HG02852 (cell line): Measurements from ENCODE around the gene FRK.
A peak's percentile ranks its signal among the peaks of the same experiment; 100 is the strongest.
"Not testable (repeated sequence)": the region's sequence is repeated elsewhere in the genome, so short reads cannot be mapped to it uniquely, and the experiment has no call there.

Source experiments
- ATAC-seq: cut with Tn5 transposase; IDR thresholded peaks from one replicate; pipeline ENCODE4 v1.9.1; 2021; ENCODE audit warnings: mild to moderate bottlenecking, moderate library complexity; ENCODE audit not compliant: unreplicated experiment

Gene FRK

GRCh38 chr6:116078522-116078921 lies 17.8 kb upstream of the FRK start:
- no peak for ATAC-seq

- ATAC-seq: no peak
These were observed 14.2 kb upstream of the FRK start for GRCh38 chr6:116074732-116075390.

GRCh38 chr6:116073765-116074440 lies 13.2 kb upstream of the FRK start:
- no peak for ATAC-seq

- ATAC-seq: no peak
These were observed 11.7 kb upstream of the FRK start for GRCh38 chr6:116072368-116072767.

GRCh38 chr6:116070616-116071389 lies 10.1 kb upstream of the FRK start:
- ATAC-seq: no peak

- ATAC-seq: no peak
These were observed 9.4 kb upstream of the FRK start for GRCh38 chr6:116070101-116070500.

GRCh38 chr6:116066789-116067188 lies 6.1 kb upstream of the FRK start:
- no peak for ATAC-seq

GRCh38 chr6:116064666-116065065 lies 4.0 kb upstream of the FRK start:
- ATAC-seq: no peak

GRCh38 chr6:116062496-116062895 lies 1.8 kb upstream of the FRK start:
- peak; percentile 38 for ATAC-seq

GRCh38 chr6:116059713-116060571 lies 749 bp downstream of the FRK start:
- peak; percentile 92 for ATAC-seq

GRCh38 chr6:116057766-116058165 lies 2.9 kb downstream of the FRK start:
- ATAC-seq: no peak

GRCh38 chr6:116055513-116055912 lies 5.2 kb downstream of the FRK start:
- no peak for ATAC-seq

GRCh38 chr6:116051244-116051643 lies 9.4 kb downstream of the FRK start:
- ATAC-seq: no peak

- ATAC-seq: no peak
These were observed 10.0 kb downstream of the FRK start for GRCh38 chr6:116050737-116051136.

- no peak for ATAC-seq
These were observed 11.4 kb downstream of the FRK start for GRCh38 chr6:116049321-116049720.

GRCh38 chr6:116047173-116047933 lies 13.3 kb downstream of the FRK start:
- ATAC-seq: peak; percentile 94

GRCh38 chr6:116046737-116047136 lies 14.0 kb downstream of the FRK start:
- ATAC-seq: no peak

GRCh38 chr6:116046272-116046671 lies 14.4 kb downstream of the FRK start:
- not testable (repeated sequence) for ATAC-seq

GRCh38 chr6:116041934-116042333 lies 18.8 kb downstream of the FRK start:
- ATAC-seq: no peak

GRCh38 chr6:116040993-116041392 lies 19.7 kb downstream of the FRK start:
- no peak for ATAC-seq
